ENCODE measurements around the gene GRAMD2B. TPM values are rescaled to one million over a fixed set of nuclear protein-coding genes. Genes with fewer than 3 reads are reported as not detected.
A peak's percentile ranks its signal among the peaks of the same experiment; 100 is the strongest.

GRAMD2B gene
- total RNA-seq, 1 donor from 2014 or later: 29.1 TPM

DNA sequence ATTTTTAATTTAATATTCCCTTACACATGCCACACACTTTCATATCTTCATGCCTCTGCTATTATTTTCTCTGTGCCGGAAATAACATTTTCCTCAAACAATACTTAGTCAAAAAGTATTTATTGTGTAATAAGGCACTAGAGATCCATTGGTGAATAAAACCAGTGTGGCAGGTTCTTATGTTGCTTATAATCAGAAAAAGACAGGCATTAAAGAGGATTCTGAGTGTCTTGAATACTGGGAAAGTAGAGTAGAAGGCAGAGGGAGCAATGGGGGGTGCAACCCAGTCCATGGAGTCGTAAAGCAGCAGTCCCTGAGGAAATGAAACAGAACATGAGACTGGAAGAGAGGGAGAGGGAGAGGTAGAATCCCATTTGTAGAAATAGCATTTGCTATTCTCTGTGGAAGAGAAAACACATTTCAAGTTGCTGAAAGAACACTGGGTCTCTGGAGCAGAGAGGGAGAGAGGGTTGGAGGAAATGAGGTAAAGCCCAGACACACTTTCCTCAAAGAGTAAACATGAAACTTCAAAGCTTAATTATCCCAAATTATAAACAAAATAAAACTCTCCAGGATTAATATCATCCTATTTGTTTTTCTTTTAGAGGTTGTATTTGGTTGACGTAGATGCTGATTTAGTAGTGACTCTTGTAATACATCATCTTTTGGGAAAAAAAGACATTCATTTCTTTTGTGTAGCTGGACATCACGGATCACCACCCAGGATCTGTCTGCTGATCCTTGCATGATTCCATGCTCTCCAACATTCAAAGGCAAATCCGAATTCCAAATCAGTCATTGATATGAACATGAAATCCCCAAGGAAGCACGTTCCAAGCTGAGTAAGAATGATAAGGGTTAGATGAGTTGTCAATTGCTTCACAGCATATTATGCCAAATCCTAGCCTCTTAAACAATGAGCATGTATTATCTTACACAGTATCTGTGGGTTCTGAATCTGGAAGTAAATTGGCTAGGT, 37.4 kb upstream of the GRAMD2B start:
- peaks cover 23% of the 10 kb centered on the region for H3K4me1 ChIP-seq (ENCODE audit: insufficient read depth, low read length)
- H3K9me3 ChIP-seq (ENCODE audit: insufficient read depth, low read depth, low read length): no peaks in the 10 kb centered on the region
- H3K27ac Mint-ChIP-seq (ENCODE audit: unreplicated experiment): no peak overlapping the region
- peak overlapping the region; percentile 58 for H3K4me2 ChIP-seq (ENCODE audit: low read length)
- H3K9ac ChIP-seq (ENCODE audit: low read length): peak overlapping the region; percentile 17
- H3K9me3 Mint-ChIP-seq (ENCODE audit: unreplicated experiment): no peaks in the 10 kb centered on the region
- no peak overlapping the region for H2AFZ ChIP-seq (ENCODE audit: low read depth, low read length)
- no peaks in the 10 kb centered on the region for H4K20me1 ChIP-seq (ENCODE audit: insufficient read depth, low read length)
- no peaks in the 10 kb centered on the region for H3K36me3 ChIP-seq (ENCODE audit: insufficient read depth, low read length)
- no peaks in the 10 kb centered on the region for H3K36me3 Mint-ChIP-seq (ENCODE audit: low read depth, unreplicated experiment)
- no peaks in the 10 kb centered on the region for H3K27me3 ChIP-seq (ENCODE audit: insufficient read depth, low read length)
- H3K4me3 Mint-ChIP-seq (ENCODE audit: unreplicated experiment): no peak overlapping the region
- no peak for TF ChIP-seq CTCF (IDR thresholded peaks at IDR 0.05; ENCODE audit: insufficient read depth, low read depth, low read length)
- no peak for TF ChIP-seq EZH2 (IDR thresholded peaks at IDR 0.05; ENCODE audit: insufficient read depth, low read length)
- DNase-seq (ENCODE audit: low read depth): peak; percentile 32
- peak overlapping the region; percentile 66 for H3K27ac ChIP-seq (ENCODE audit: low read depth, low read length)
- no peaks in the 10 kb centered on the region for H3K79me2 ChIP-seq (ENCODE audit: insufficient read depth, low read length)
- peaks cover 22% of the 10 kb centered on the region for H3K4me1 Mint-ChIP-seq (ENCODE audit: low read depth, unreplicated experiment)
- no peaks in the 10 kb centered on the region for H3K27me3 Mint-ChIP-seq (ENCODE audit: low read depth, unreplicated experiment)
- H3K4me3 ChIP-seq (ENCODE audit: insufficient read depth, low read depth, low read length): no peak overlapping the region
- peak; percentile 56 for FAIRE-seq

GRCh38 chr5:126389179-126389578, 34.0 kb upstream of the GRAMD2B start:
- no peak overlapping the region for H3K4me3 ChIP-seq (ENCODE audit: insufficient read depth, low read depth, low read length)
- no peaks in the 10 kb centered on the region for H4K20me1 ChIP-seq (ENCODE audit: insufficient read depth, low read length)
- no peak overlapping the region for H3K27ac ChIP-seq (ENCODE audit: low read depth, low read length)
- no peak overlapping the region for H3K4me3 Mint-ChIP-seq (ENCODE audit: unreplicated experiment)
- H3K9me3 ChIP-seq (ENCODE audit: insufficient read depth, low read depth, low read length): no peaks in the 10 kb centered on the region
- DNase-seq (ENCODE audit: low read depth): no peak
- no peak for FAIRE-seq
- TF ChIP-seq EZH2 (IDR thresholded peaks at IDR 0.05; ENCODE audit: insufficient read depth, low read length): no peak
- TF ChIP-seq CTCF (IDR thresholded peaks at IDR 0.05; ENCODE audit: insufficient read depth, low read depth, low read length): no peak
- no peak overlapping the region for H2AFZ ChIP-seq (ENCODE audit: low read depth, low read length)
- no peaks in the 10 kb centered on the region for H3K36me3 Mint-ChIP-seq (ENCODE audit: low read depth, unreplicated experiment)
- no peak overlapping the region for H3K27ac Mint-ChIP-seq (ENCODE audit: unreplicated experiment)
- no peaks in the 10 kb centered on the region for H3K27me3 Mint-ChIP-seq (ENCODE audit: low read depth, unreplicated experiment)
- H3K36me3 ChIP-seq (ENCODE audit: insufficient read depth, low read length): no peaks in the 10 kb centered on the region
- H3K4me1 ChIP-seq (ENCODE audit: insufficient read depth, low read length): peaks cover 14% of the 10 kb centered on the region
- no peaks in the 10 kb centered on the region for H3K79me2 ChIP-seq (ENCODE audit: insufficient read depth, low read length)
- H3K4me2 ChIP-seq (ENCODE audit: low read length): no peak overlapping the region
- no peak overlapping the region for H3K9ac ChIP-seq (ENCODE audit: low read length)
- H3K27me3 ChIP-seq (ENCODE audit: insufficient read depth, low read length): no peaks in the 10 kb centered on the region
- peaks cover 17% of the 10 kb centered on the region for H3K4me1 Mint-ChIP-seq (ENCODE audit: low read depth, unreplicated experiment)
- H3K9me3 Mint-ChIP-seq (ENCODE audit: unreplicated experiment): no peaks in the 10 kb centered on the region

DNA sequence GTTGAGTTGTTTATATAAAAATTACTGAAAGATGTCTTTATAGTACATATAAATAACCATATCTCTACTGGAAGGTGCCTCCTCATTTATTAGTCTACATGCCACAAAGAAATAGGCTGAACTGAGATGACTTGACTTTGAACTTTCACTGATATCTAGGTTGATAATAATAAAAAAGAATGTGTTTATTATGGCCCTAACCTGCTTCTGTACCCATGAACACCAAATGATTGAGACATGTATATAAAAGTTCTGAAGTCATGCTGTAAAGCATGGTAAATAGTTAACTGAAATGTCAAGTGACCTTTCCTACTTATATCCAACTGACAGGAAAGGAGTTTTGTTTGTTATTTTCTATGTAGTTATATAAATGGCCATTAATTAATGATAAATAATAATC, 33.2 kb upstream of the GRAMD2B start:
- Histone ChIP-seq H3K36me3 (ENCODE audit: insufficient read depth, low read length) (no peaks in the 10 kb centered on the region), H3K9ac (ENCODE audit: low read length) (no peak overlapping the region), H3K27me3 (ENCODE audit: insufficient read depth, low read length) (no peaks in the 10 kb centered on the region), H3K4me1 (ENCODE audit: insufficient read depth, low read length) (peaks cover 6% of the 10 kb centered on the region), H2AFZ (ENCODE audit: low read depth, low read length) (no peak overlapping the region), H3K27ac (ENCODE audit: low read depth, low read length) (no peak overlapping the region), H3K4me2 (ENCODE audit: low read length) (no peak overlapping the region), H3K9me3 (ENCODE audit: insufficient read depth, low read depth, low read length) (no peaks in the 10 kb centered on the region), H3K4me3 (ENCODE audit: insufficient read depth, low read depth, low read length) (no peak overlapping the region), H4K20me1 (ENCODE audit: insufficient read depth, low read length) (no peaks in the 10 kb centered on the region), H3K79me2 (ENCODE audit: insufficient read depth, low read length) (no peaks in the 10 kb centered on the region)
- TF ChIP-seq CTCF (IDR thresholded peaks at IDR 0.05; ENCODE audit: insufficient read depth, low read depth, low read length) (no peak), EZH2 (IDR thresholded peaks at IDR 0.05; ENCODE audit: insufficient read depth, low read length) (no peak)
- Mint-ChIP-seq H3K4me3 (ENCODE audit: unreplicated experiment) (no peak overlapping the region), H3K36me3 (ENCODE audit: low read depth, unreplicated experiment) (no peaks in the 10 kb centered on the region), H3K27me3 (ENCODE audit: low read depth, unreplicated experiment) (no peaks in the 10 kb centered on the region), H3K4me1 (ENCODE audit: low read depth, unreplicated experiment) (peaks cover 15% of the 10 kb centered on the region), H3K27ac (ENCODE audit: unreplicated experiment) (no peak overlapping the region), H3K9me3 (ENCODE audit: unreplicated experiment) (no peaks in the 10 kb centered on the region)
- FAIRE-seq: no peak
- no peak for DNase-seq (ENCODE audit: low read depth)
